Adipocyte (in vitro differentiated cells): ENCODE results near the gene POPDC3.

Experiments used
- DNase-seq: peaks from one replicate; pipeline ENCODE4 v3.0.0-alpha.2; 2015; ENCODE audit warnings: low read depth
- H3K27me3 ChIP-seq: replicated peaks from 2 replicates; pipeline ENCODE4 v1.7.0; 2013; ENCODE audit warnings: mild to moderate bottlenecking, low read length, moderate library complexity; ENCODE audit not compliant: control insufficient read depth, insufficient read depth
- H3K36me3 ChIP-seq: 2 replicates; pipeline ENCODE4 v1.7.0; 2013; ENCODE audit warnings: low read length, mild to moderate bottlenecking, moderate library complexity; ENCODE audit not compliant: control insufficient read depth, insufficient read depth, severe bottlenecking
- H3K4me1 ChIP-seq: 2 replicates; pipeline ENCODE4 v1.7.0; 2013; ENCODE audit warnings: mild to moderate bottlenecking, low read length, moderate library complexity; ENCODE audit not compliant: control insufficient read depth, insufficient read depth
- H3K4me3 ChIP-seq: 2 replicates; pipeline ENCODE4 v1.7.0; 2013; ENCODE audit warnings: mild to moderate bottlenecking, low read length, moderate library complexity
- H3K9ac ChIP-seq: 2 replicates; pipeline ENCODE4 v1.7.0; 2013; ENCODE audit warnings: mild to moderate bottlenecking, low read length, moderate library complexity
- H3K9me3 ChIP-seq: 2 replicates; pipeline ENCODE4 v1.7.0; 2013; ENCODE audit warnings: mild to moderate bottlenecking, low read length, moderate library complexity; ENCODE audit not compliant: control insufficient read depth

Gene POPDC3

GRCh38 chr6:105111871-105112270 lies 67.9 kb downstream of the POPDC3 start:
- Histone ChIP-seq H3K4me1 (no peaks in the 10 kb centered on the region), H3K4me3 (no peak overlapping the region), H3K9ac (no peak overlapping the region), H3K36me3 (no peaks in the 10 kb centered on the region), H3K9me3 (no peaks in the 10 kb centered on the region), H3K27me3 (no peaks in the 10 kb centered on the region)
- DNase-seq = no peak

GRCh38 chr6:105111105-105111504 lies 68.7 kb downstream of the POPDC3 start:
- H3K4me3 ChIP-seq = no peak overlapping the region
- H3K27me3 ChIP-seq = no peaks in the 10 kb centered on the region
- H3K9ac ChIP-seq = no peak overlapping the region
- no peaks in the 10 kb centered on the region for H3K9me3 ChIP-seq
- DNase-seq = no peak
- H3K4me1 ChIP-seq = no peaks in the 10 kb centered on the region
- H3K36me3 ChIP-seq = no peaks in the 10 kb centered on the region

- no peak overlapping the region for H3K4me3 ChIP-seq
- H3K4me1 ChIP-seq = no peaks in the 10 kb centered on the region
- no peaks in the 10 kb centered on the region for H3K36me3 ChIP-seq
- no peak overlapping the region for H3K9ac ChIP-seq
- no peaks in the 10 kb centered on the region for H3K9me3 ChIP-seq
- H3K27me3 ChIP-seq = no peaks in the 10 kb centered on the region
- no peak for DNase-seq
These were observed 69.6 kb downstream of the POPDC3 start for GRCh38 chr6:105109955-105110895.

- no peaks in the 10 kb centered on the region for H3K36me3 ChIP-seq
- no peaks in the 10 kb centered on the region for H3K9me3 ChIP-seq
- H3K27me3 ChIP-seq = no peaks in the 10 kb centered on the region
- DNase-seq = no peak
- no peaks in the 10 kb centered on the region for H3K4me1 ChIP-seq
- no peak overlapping the region for H3K9ac ChIP-seq
- H3K4me3 ChIP-seq = no peak overlapping the region
These were observed 71.1 kb downstream of the POPDC3 start for GRCh38 chr6:105108631-105109262.
